GM23248 (cell line): Measurements from ENCODE around the gene ERBB4. TPM values are rescaled to one million over a fixed set of nuclear protein-coding genes. Genes with fewer than 3 reads are reported as not detected.

Source experiments
- DNase-seq: peaks from one replicate; pipeline ENCODE4 v3.0.0-alpha.2; 2015
- H2AFZ ChIP-seq: fragments of 200-600 bp; sonication (generic); 2 replicates; pipeline ENCODE4 v1.6.1; 2016; ENCODE audit warnings: antibody characterized with exemption
- H3F3A ChIP-seq: fragments of 200-600 bp; sonication (generic); 2 replicates; pipeline ENCODE4 v1.6.1; 2016; ENCODE audit warnings: mild to moderate bottlenecking, antibody characterized with exemption, mixed run types; ENCODE audit not compliant: insufficient read depth
- H3K27ac ChIP-seq: fragments of 200-600 bp; sonication (generic); 2 replicates; pipeline ENCODE4 v1.5.1; 2016; ENCODE audit warnings: mild to moderate bottlenecking
- H3K27me3 ChIP-seq: fragments of 200-600 bp; sonication (generic); replicated peaks from 2 replicates; pipeline ENCODE4 v1.6.1; 2016; ENCODE audit warnings: mild to moderate bottlenecking; ENCODE audit not compliant: insufficient read depth
- H3K36me3 ChIP-seq: fragments of 200-600 bp; sonication (generic); 2 replicates; pipeline ENCODE4 v1.6.1; 2016; ENCODE audit warnings: low read depth, mild to moderate bottlenecking
- H3K4me1 ChIP-seq: fragments of 200-600 bp; sonication (generic); 2 replicates; pipeline ENCODE4 v1.6.1; 2016; ENCODE audit warnings: mild to moderate bottlenecking; ENCODE audit not compliant: insufficient read depth
- H3K4me2 ChIP-seq: fragments of 200-600 bp; sonication (generic); one replicate; pipeline ENCODE4 v1.6.1; 2016; ENCODE audit warnings: mild to moderate bottlenecking; ENCODE audit not compliant: unreplicated experiment
- H3K4me3 ChIP-seq: fragments of 200-600 bp; sonication (generic); 2 replicates; pipeline ENCODE4 v1.5.1; 2016; ENCODE audit warnings: mild to moderate bottlenecking
- H3K79me2 ChIP-seq: fragments of 200-600 bp; sonication (generic); 2 replicates; pipeline ENCODE4 v1.6.1; 2016; ENCODE audit warnings: mild to moderate bottlenecking; ENCODE audit not compliant: insufficient read depth
- H3K9ac ChIP-seq: fragments of 200-600 bp; sonication (generic); 2 replicates; pipeline ENCODE4 v1.6.1; 2016; ENCODE audit warnings: mild to moderate bottlenecking
- H3K9me2 ChIP-seq: fragments of 200-600 bp; sonication (generic); 2 replicates; pipeline ENCODE4 v1.6.1; 2016; ENCODE audit warnings: mixed run types, mild to moderate bottlenecking, moderate library complexity; ENCODE audit not compliant: insufficient read depth
- H3K9me3 ChIP-seq: fragments of 200-600 bp; sonication (generic); one replicate; pipeline ENCODE4 v1.6.1; 2017; ENCODE audit warnings: low read depth
- H4K20me1 ChIP-seq: fragments of 200-600 bp; sonication (generic); 2 replicates; pipeline ENCODE4 v1.6.0; 2016; ENCODE audit not compliant: insufficient read depth
- EZH2 ChIP-seq: fragments of 200-600 bp; sonication (generic); IDR thresholded peaks from 2 replicates; pipeline ENCODE4 v1.6.1; 2018; ENCODE audit warnings: antibody characterized with exemption, mild to moderate bottlenecking; ENCODE audit not compliant: insufficient read depth, poor library complexity, severe bottlenecking
- EZH2phosphoT487 ChIP-seq: fragments of 200-600 bp; sonication (generic); IDR thresholded peaks from 2 replicates; pipeline ENCODE4 v1.6.1; 2018; ENCODE audit warnings: antibody characterized with exemption, moderate library complexity, mild to moderate bottlenecking, low read depth; ENCODE audit not compliant: insufficient read depth
- WGBS, 2 experiments: methylation state at CpG; one replicate each; pipeline ENCODE4 v1.1.6; 2015 to 2017; ENCODE audit warnings: low lambda C conversion rate in 2 of 2, low coverage in 1 of 2; ENCODE audit errors: missing lambda C conversion rate in 2 of 2; 5-methylcytosine and 5-hydroxymethylcytosine counted together
- in situ Hi-C: fragments of 300-500 bp; cut with MboI; formaldehyde crosslinking; loops from 2 replicates; pipeline ENCODE4 v1.15.0; 2020
- polyA plus RNA-seq: library from polyadenylated mRNA; unstranded; fragments of >200 nt; fragmentation: Nextera tagmentation; extraction: Ambion mirVana; gene quantifications from 2 replicates; pipeline ENCODE4 v1.2.1, GENCODE V29; 2016
- total RNA-seq: library from RNA; depleted of rRNA; stranded (reverse); fragments of >200 nt; shearing (Covaris generic); gene quantifications from 2 replicates; pipeline ENCODE4 v1.2.3, GENCODE V29; 2014

The ERBB4 gene
- total and polyA plus RNA-seq, 2 experiments from 2014 or later: not detected

GRCh38 chr2:212028798-212029394, 509.7 kb downstream of the ERBB4 start:
- Histone ChIP-seq H3K79me2 (no peaks in the 10 kb centered on the region), H3K9me2 (no peaks in the 10 kb centered on the region), H3K9ac (no peak overlapping the region), H3K4me3 (no peak overlapping the region), H4K20me1 (no peaks in the 10 kb centered on the region), H3K4me1 (peaks cover 5% of the 10 kb centered on the region; the same call in 1 of the 2 replicates), H3F3A (no peaks in the 10 kb centered on the region), H3K27me3 (no peaks in the 10 kb centered on the region; the same call in 1 of the 2 replicates), H3K27ac (no peak overlapping the region), H2AFZ (no peak overlapping the region), H3K36me3 (no peaks in the 10 kb centered on the region), H3K4me2 (no peak overlapping the region), H3K9me3 (peaks cover 3% of the 10 kb centered on the region)
- TF ChIP-seq EZH2phosphoT487 (no peak), EZH2 (no peak)
- in situ Hi-C loops: no loop called here
- DNase-seq: no peak
- WGBS, 2 experiments: 30 to 33% methylated on average over 5 of the region's 5 CpGs

- H3K4me1 ChIP-seq: peaks cover 5% of the 10 kb centered on the region; the same call in 1 of the 2 replicates
- TF ChIP-seq EZH2 (no peak), EZH2phosphoT487 (no peak)
- no peaks in the 10 kb centered on the region; the same call in 1 of the 2 replicates for H3K27me3 ChIP-seq
- H3K27ac ChIP-seq: no peak overlapping the region
- in situ Hi-C loops: no loop called here
- H3K4me3 ChIP-seq: no peak overlapping the region
- H3F3A ChIP-seq: no peaks in the 10 kb centered on the region
- WGBS, 2 experiments: 22 to 23% methylated on average over 9 of the region's 9 CpGs
- DNase-seq: peak; percentile 37
- H3K9me2 ChIP-seq: no peaks in the 10 kb centered on the region
- no peak overlapping the region for H2AFZ ChIP-seq
- H3K9me3 ChIP-seq: peaks cover 3% of the 10 kb centered on the region
- H3K79me2 ChIP-seq: no peaks in the 10 kb centered on the region
- no peaks in the 10 kb centered on the region for H3K36me3 ChIP-seq
- no peaks in the 10 kb centered on the region for H4K20me1 ChIP-seq
- H3K4me2 ChIP-seq: no peak overlapping the region
- H3K9ac ChIP-seq: no peak overlapping the region
Measured at GRCh38 chr2:212027681-212028628, 510.6 kb downstream of the ERBB4 start.

- in situ Hi-C loops: no loop called here
Measured at GRCh38 chr2:212024040-212024439, 514.6 kb downstream of the ERBB4 start.

GRCh38 chr2:212022966-212023365, 515.6 kb downstream of the ERBB4 start:
- H3K9me3 ChIP-seq: no peaks in the 10 kb centered on the region
- in situ Hi-C loops: no loop called here
- 0 to 2% methylated on average over 1 of the region's 1 CpG for WGBS, 2 experiments

More at GRCh38 chr2:212024040-212024439, 514.6 kb downstream of the ERBB4 start:
- Histone ChIP-seq H2AFZ (no peak overlapping the region), H3K27ac (no peak overlapping the region), H3K27me3 (no peaks in the 10 kb centered on the region), H3K79me2 (no peaks in the 10 kb centered on the region), H3K9ac (no peak overlapping the region), H3K4me2 (no peak overlapping the region), H4K20me1 (no peaks in the 10 kb centered on the region), H3K4me3 (no peak overlapping the region), H3K9me2 (no peaks in the 10 kb centered on the region), H3K9me3 (no peaks in the 10 kb centered on the region), H3K4me1 (no peaks in the 10 kb centered on the region), H3K36me3 (no peaks in the 10 kb centered on the region), H3F3A (no peaks in the 10 kb centered on the region)
- no peak for DNase-seq
- WGBS, 2 experiments: 0 to 8% methylated on average over 1 of the region's 1 CpG
- TF ChIP-seq EZH2: no peak
- TF ChIP-seq EZH2phosphoT487: no peak

More at GRCh38 chr2:212022966-212023365, 515.6 kb downstream of the ERBB4 start:
- no peak overlapping the region for H3K4me2 ChIP-seq
- no peaks in the 10 kb centered on the region for H3K4me1 ChIP-seq
- no peaks in the 10 kb centered on the region for H3F3A ChIP-seq
- no peak overlapping the region for H3K4me3 ChIP-seq
- no peak for TF ChIP-seq EZH2phosphoT487
- no peak for TF ChIP-seq EZH2
- no peaks in the 10 kb centered on the region for H4K20me1 ChIP-seq
- no peaks in the 10 kb centered on the region for H3K27me3 ChIP-seq
- DNase-seq: no peak
- H3K9ac ChIP-seq: no peak overlapping the region
- H3K9me2 ChIP-seq: no peaks in the 10 kb centered on the region
- H3K27ac ChIP-seq: no peak overlapping the region
- no peaks in the 10 kb centered on the region for H3K36me3 ChIP-seq
- no peaks in the 10 kb centered on the region for H3K79me2 ChIP-seq
- H2AFZ ChIP-seq: no peak overlapping the region
